ENCODE results near the gene BACE1.

The BACE1 gene

GRCh38 chr11:117251506-117251905 lies 64.5 kb downstream of the BACE1 start:
- no peak for TF ChIP-seq JUND (IDR thresholded peaks at IDR 0.05; ENCODE audit: low read depth)
- DNase-seq (ENCODE audit: low read depth in 1 of 2, low spot score in 1 of 2), result no peak
- in situ Hi-C loops (cut with HindIII; ENCODE audit: low pct_unique_long_range_greater_than_20kb, low sequenced_read_pairs), result no loop called here

GRCh38 chr11:117249571-117249970 lies 66.5 kb downstream of the BACE1 start:
- no peak for DNase-seq (ENCODE audit: low read depth in 1 of 2, low spot score in 1 of 2)
- no peak for TF ChIP-seq JUND (IDR thresholded peaks at IDR 0.05; ENCODE audit: low read depth)
- in situ Hi-C loops (cut with HindIII; ENCODE audit: low pct_unique_long_range_greater_than_20kb, low sequenced_read_pairs), result no loop called here

GRCh38 chr11:117248341-117248740 lies 67.7 kb downstream of the BACE1 start:
- DNase-seq (ENCODE audit: low read depth in 1 of 2, low spot score in 1 of 2), result no peak
- in situ Hi-C loops (cut with HindIII; ENCODE audit: low pct_unique_long_range_greater_than_20kb, low sequenced_read_pairs), result no loop called here
- TF ChIP-seq JUND (IDR thresholded peaks at IDR 0.05; ENCODE audit: low read depth), result no peak

- TF ChIP-seq JUND (IDR thresholded peaks at IDR 0.05; ENCODE audit: low read depth), result no peak
- DNase-seq (ENCODE audit: low read depth in 1 of 2, low spot score in 1 of 2), result peak in 1 of 2 experiments; percentile 33
- in situ Hi-C loops (cut with HindIII; ENCODE audit: low pct_unique_long_range_greater_than_20kb, low sequenced_read_pairs), result no loop called here
Observed at GRCh38 chr11:117239295-117239694, 76.8 kb downstream of the BACE1 start.

GRCh38 chr11:117238221-117238620 lies 77.8 kb downstream of the BACE1 start:
- in situ Hi-C loops (cut with HindIII; ENCODE audit: low pct_unique_long_range_greater_than_20kb, low sequenced_read_pairs), result no loop called here
- DNase-seq (ENCODE audit: low read depth in 1 of 2, low spot score in 1 of 2), result no peak
- TF ChIP-seq JUND (IDR thresholded peaks at IDR 0.05; ENCODE audit: low read depth), result no peak
